Adrenal gland (tissue), 5 donors: Measurements from ENCODE around the gene GPR27.

Source experiments
- POLR2A ChIP-seq, 2 donors: fragments of 450-650 bp; IDR thresholded peaks; one replicate each; pipeline ENCODE4 v1.6.1; 2017; ENCODE audit warnings: antibody characterized with exemption in 2 of 2, mild to moderate bottlenecking in 2 of 2, moderate library complexity in 1 of 2
- TF ChIP-seq, protein P1 (sequence below), 6 experiments: fragments of 450-650 bp in 4 of 6; fragments of 200-600 bp in 2 of 6; sonication (generic) in 1 of 6; IDR thresholded peaks; 1 replicate in 5 of 6; 2 replicates in 1 of 6; pipeline versions ENCODE4 v1.5.1 to v1.8.0; 2016 to 2021; ENCODE audit warnings: antibody characterized with exemption in 6 of 6, mild to moderate bottlenecking in 2 of 6, moderate library complexity in 1 of 6
- donor health status: DM: no; HTN: no; CAD: no.

DNA sequence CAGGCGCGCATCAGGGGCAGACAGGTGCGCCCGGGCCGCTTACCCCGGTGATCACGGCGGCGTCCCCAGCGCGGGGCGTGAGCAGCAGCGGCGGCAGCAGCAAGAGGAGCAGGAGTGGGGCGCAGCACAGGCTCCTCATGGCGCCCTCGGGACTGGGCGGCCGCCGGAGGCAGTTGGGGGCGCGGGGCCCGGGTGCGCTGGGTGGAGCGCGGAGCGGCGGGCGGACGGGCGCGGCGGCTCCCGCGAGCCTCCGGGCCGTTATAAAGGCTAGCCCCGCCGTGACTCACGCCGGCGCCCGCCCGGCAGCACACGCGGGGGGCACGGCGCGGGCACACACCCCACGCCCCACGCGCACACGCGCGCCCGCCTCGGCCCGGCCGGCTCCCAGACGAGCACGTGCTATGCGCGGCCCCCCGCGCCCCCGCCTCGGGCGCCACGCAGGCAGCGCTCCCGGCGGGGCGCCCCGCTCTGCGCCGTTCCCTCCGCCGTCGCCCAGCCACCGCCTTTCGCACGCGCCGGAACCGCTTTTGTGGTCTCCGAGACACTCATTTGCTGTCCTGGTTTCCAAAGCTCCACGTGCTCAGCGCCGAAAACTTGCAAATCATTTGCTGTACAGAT, 31.4 kb downstream of the GPR27 start, which contains the start of gene PROK2:
- no peak for TF ChIP-seq POLR2A (IDR thresholded peaks at IDR 0.05)
- TF ChIP-seq, protein P1, sequence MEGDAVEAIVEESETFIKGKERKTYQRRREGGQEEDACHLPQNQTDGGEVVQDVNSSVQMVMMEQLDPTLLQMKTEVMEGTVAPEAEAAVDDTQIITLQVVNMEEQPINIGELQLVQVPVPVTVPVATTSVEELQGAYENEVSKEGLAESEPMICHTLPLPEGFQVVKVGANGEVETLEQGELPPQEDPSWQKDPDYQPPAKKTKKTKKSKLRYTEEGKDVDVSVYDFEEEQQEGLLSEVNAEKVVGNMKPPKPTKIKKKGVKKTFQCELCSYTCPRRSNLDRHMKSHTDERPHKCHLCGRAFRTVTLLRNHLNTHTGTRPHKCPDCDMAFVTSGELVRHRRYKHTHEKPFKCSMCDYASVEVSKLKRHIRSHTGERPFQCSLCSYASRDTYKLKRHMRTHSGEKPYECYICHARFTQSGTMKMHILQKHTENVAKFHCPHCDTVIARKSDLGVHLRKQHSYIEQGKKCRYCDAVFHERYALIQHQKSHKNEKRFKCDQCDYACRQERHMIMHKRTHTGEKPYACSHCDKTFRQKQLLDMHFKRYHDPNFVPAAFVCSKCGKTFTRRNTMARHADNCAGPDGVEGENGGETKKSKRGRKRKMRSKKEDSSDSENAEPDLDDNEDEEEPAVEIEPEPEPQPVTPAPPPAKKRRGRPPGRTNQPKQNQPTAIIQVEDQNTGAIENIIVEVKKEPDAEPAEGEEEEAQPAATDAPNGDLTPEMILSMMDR (IDR thresholded peaks at IDR 0.05) = no peak
